Central memory CD4-positive, alpha-beta T cell (primary cell): ENCODE data around the gene TRIM66.
A peak's percentile ranks its signal among the peaks of the same experiment; 100 is the strongest.

ENCODE experiments used
- DNase-seq: peaks from one replicate; pipeline ENCODE4 v3.0.0; 2022

Gene TRIM66

DNA sequence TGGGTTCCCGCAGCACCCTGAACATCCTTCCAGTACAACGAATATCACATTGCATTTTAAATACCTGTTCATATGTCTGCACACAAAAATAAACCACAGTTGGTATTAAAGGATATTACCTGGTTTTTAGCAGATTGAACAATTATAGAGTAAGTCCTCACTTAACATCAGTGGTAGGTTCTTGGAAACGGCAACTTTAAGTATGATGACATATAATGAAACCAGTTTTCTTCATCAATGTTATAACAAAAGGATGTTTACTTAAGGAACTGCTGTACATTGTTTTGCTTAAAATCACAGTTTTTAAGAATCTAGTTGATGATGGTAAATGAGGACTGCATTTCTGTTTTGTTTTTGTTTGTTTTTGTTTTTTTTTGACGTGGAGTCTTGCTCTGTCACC lies 28.0 kb downstream of the TRIM66 start:
- no peak for DNase-seq

DNA sequence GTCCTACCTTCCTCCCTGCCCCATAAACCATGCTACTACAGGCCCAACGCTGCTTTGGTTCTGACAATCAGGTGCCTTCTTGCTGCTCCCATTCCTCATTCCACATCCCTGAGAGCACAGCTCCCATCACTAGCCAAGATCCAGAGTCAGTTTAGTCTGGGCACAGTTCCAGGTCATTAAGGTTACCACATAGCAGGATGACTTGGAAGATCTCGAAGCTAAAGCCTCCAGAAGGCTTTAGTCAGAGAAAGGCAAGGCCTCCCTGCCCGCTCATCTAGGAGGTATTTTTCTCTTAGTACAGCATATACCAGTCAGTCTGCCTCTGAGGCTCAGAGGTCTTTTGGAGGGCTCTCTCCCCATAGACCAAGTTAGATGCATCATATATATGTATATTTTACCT lies 30.3 kb downstream of the TRIM66 start:
- DNase-seq = no peak

DNA sequence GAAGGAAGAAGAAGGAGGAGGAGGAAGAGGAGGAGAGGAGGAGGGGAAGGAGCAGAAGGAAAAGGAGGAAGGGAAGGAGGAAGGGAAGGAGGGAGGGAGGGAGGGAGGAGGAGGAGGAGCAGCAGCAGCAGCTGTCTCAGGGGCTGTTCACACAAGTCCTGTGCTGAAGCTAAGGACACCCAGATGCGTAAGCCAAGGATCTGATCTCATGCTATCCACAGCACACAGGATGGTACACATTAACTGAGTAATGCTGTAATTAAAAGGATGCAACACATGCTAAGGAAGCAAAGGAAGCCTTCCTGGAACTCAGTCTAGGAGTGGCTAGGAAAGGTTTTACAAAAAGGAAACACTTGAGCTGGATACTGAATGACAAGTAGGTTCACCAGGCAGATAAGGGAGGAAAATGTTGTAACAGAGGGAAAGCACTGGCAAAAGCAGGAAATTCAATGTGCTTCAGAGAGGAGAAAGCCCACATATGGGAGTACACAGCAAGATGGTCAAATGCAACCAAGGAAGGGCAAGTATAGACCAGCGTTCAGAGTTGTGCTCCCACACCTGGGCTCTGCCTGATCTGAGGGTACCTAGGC lies 32.0 kb downstream of the TRIM66 start:
- DNase-seq = no peak

DNA sequence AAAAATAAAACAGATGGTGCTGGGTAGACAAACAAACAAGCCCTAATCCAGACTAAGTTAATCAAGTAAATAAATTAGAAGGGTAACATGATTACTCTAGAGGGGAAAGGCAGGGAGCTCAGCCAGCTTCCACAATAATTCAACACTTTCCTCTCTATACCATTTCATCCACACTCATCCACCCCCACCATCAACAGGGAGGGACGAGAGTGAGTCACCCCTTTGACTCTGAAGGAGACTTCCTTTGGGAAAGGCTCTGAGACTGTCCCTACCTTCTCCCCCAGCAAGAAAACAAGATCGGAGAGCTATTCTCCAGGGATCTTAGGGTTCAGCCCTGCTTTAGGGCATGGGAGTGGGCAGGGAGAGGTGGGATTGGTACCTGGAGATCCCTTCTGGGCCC lies 33.1 kb downstream of the TRIM66 start:
- DNase-seq = no peak

DNA sequence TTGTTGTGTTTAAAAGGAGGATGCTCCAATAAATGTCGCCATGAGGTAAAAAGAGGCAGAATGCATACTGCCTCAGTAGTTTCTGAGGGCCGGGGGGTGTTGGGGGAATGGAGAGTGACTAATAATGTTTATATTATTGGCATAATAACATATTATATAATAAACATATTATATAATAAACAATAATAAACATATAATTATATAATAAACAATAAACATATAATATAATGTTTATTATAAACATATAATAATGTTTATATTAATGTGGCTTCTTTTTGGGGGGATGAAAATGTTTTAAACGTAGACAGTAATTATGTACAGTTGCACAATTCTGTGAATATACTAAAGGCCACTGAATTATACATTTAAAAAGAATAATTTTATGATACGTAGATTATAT lies 35.6 kb downstream of the TRIM66 start:
- no peak for DNase-seq

DNA sequence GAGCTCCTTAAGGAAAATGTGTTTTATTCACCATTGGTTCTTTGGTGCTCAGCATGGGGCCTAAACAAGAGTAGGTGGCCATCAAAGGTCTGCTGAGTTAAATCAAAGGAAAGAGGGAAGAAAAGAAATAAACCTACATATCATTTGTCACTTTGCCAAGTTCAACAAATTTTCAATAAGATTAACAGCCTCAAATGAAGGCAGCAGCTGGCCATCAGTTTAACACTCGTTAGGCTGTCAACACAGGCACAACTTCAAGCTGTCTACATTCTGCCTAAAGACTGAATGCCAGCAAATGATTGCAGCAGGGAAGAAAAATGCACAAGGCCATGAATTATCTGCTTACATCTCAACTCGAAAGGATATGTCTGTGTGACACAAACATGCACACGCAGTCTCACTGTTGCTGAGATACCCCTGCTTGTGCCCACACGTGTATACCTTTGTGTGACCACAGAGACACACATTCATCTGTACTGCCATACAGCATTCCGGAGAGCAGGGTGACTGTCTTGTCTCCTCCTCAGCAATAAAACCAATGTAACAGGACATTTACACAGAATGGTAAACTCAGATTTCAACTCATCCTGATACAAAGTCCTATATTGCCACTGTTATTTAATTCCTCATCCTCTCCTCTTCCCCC lies 40.1 kb downstream of the TRIM66 start:
- no peak for DNase-seq

DNA sequence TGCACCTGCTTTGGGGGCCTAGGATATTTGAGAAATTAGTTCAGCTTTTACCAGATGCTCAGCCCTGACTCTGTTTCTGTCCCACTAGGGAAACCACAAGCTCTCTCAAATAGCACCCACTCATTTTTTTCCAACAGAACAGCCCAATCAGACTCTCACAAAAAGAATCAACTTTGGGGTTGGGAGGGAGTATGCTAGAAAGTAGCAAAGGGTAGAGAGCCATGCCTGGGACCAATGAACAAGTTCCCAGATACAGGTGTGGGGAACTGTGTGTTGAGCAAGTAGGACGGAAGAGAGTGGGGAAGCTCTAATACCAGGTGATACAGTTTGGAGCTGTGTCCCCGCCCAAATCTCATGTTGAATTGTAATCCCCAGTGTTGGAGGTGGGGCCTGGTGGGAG lies 41.1 kb downstream of the TRIM66 start:
- DNase-seq = no peak

DNA sequence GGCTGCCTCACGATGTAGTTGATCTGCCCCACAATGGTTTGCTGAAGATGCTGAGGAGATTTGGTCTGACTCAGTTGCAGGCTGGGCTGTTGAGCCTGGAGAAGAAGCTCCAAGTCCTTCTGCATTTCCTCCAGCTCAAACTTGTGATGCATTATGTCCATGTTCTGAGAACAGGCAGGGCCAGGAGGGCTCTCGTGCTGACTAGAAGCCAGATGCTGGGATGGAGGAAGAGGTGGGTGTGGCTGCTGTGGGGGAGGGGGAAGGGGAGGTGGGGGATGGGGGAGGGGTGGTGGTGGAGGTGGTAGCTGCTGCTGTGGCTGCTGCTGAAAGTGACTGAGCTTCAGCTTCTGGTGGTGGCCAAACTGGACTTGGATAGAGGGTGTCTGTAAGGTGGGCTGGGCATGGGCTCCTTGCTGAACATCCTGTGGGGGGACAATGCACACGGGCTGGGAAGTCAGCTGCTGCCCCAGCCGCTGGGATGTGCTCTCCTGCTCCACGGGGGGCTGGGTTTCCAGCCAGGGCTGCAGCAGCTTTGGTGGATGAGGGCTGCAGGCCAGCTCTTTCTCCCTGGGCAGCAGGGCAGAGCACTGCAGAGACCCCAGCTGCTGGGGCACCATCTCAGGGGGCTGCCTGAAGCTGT lies 42.1 kb downstream of the TRIM66 start:
- DNase-seq = no peak

DNA sequence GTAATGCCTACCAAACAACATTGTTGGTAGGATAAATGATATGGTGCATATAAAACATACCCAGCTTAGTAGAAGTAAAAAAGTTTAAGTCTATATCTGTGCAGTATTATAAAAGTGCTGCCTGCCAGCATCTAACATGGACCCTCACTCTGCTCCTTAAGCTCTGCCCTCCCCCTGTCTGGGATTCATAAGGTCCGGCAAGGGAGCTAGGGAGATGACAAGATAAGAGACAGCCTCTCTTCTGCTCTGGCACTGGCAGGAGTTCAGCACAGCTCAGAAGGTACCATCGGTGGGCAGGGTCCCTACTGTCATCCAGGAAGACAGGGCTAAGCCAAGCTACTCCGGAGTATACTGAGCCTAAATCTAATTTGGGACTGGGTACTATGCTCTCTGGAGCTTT lies 42.8 kb downstream of the TRIM66 start:
- DNase-seq = no peak

DNA sequence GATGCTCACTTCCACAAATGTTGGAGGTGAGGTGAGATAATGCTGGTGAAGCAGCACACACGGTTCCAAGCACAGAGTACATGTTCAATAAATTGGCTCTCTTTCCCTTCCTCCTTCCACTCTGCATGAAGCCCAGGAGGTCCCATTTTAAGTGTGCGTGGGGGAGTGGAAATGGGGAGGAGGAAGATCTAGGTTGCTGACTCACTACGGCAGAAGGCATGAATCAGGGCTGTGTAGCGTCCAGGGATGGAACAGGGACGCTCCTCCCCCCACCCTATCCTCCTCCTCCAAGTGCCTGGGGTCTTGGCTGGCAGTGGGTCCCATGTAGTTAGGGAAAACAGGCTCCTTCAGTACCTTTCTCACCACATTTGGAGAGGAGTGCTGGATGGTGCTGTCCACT lies 44.2 kb downstream of the TRIM66 start:
- DNase-seq = no peak

DNA sequence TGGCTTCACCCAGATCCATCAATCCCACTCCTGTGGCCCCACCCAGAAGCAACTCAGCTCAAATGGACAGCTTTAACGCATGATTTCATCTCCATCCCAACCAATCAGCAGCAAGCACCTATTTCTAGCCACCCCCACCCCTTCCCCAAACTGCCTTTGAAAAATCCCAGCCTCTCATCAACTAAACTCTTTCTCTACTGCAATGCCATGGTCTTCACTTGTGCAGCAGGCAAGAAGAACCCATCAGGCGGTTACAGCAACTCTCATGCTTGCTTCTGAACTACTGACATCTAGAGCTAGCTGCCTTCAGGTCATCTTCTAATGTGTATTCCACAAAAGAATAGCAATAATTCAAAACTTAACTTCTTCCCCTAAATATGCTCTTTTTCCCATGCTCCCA lies 46.3 kb downstream of the TRIM66 start:
- DNase-seq = no peak

DNA sequence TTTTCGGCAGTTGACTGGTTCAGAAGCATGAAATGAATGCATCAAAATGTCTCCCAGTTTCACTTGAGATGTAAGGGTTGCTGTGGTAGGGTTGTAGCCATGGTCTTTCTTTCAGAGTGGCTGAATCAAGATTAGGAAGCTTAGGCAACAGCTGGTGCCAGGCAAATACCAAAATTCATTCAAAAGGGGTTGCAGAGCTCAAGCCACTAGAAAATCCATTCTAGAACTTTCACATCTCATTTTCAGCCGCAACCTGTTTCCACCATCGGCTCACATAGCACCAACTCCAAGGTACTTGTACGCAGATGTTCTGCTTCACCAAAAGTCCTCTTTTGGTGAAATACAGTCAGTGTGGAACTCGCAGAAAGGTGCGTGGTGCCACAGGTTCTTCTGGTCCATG lies 48.0 kb downstream of the TRIM66 start:
- DNase-seq = no peak

DNA sequence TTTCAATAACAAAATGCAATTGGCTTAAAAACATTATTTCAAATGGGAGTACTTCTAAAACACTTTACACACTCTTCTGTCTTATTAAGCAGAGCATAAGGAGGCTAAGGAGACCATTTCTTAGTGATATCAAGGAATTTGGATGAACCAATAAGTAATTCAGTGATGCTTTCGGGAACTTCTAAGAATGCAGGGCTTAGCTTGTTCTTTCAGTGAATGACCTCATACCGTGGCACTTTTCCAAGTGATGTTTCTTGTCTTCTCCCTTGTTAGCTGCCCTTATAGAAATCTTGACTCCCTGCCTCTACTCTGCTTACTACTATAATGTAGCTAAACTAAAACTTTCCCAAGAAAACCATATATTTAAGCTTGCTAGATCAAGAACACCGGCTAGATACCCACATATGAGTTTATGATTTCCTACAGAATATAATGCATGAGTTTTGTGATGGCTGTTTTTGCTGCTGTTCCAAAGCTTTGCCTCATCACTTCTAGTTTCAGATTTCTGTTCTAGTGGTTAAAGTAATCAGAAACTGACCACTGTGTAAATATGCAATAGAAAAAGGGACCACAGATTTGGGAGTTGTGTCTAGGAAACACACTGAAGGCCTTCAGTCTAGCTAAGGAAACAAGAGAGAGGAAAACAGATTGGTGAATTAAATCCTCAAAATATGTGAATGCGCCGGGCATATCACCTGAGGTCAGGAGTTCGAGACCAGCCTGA lies 50.9 kb downstream of the TRIM66 start:
- DNase-seq = no peak

DNA sequence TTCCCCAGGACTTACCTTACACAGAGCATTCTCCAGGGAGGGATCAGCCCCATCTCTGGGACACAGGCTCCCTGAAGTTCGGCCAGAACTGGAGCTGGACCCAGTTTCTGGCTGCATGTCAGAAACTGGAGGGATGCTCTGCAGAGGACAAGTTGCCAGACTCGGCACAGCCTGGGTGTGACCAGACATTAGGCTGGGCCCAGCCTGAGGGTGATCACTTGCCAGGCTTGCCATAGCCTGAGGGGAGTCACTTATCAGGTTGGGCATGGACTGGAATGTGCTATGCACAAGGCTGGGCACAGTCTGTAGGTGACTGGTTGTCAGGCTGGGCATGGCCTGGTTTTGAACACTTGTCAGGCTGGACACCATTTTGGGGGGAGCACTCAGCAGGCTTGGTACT lies 57.8 kb downstream of the TRIM66 start:
- DNase-seq = no peak

DNA sequence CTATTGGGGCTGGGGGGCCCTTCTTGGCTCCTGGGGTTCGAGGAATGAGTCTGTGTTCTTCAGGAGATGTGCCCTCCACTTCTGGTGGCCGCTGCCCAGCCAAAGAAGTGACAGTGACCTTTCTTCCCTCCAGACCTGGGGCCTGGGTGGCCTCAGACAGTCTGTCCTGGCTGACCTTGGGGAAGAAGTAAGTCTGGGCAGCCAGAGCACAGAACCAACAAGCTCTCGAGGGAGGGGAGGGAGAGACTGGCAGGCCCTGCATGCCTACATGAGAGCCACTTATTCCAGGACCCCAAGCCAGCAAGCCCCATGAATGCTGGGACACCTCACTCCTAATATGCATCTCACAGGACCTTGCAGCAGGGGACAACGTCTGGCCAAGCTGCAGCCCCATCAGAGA lies 61.3 kb downstream of the TRIM66 start:
- no peak for DNase-seq

DNA sequence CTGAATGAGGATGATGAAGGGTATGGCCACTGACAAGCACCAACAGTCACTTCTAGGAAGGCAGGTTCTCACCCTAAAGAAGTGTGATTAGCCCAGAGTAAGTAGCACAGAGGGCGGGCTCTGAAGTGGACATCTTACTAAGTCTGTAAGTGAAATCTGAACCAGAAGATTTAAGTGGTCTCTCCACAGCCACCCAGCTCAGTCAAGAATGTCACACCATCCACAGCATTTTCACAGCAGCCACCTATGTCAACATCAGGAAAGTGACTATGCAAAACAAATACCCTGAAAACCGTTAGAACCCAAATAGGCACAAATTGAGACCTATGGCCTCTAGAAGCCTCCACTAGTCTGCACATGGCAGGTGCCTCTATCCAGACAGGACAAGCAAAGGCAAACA lies 65.4 kb downstream of the TRIM66 start:
- no peak for DNase-seq

DNA sequence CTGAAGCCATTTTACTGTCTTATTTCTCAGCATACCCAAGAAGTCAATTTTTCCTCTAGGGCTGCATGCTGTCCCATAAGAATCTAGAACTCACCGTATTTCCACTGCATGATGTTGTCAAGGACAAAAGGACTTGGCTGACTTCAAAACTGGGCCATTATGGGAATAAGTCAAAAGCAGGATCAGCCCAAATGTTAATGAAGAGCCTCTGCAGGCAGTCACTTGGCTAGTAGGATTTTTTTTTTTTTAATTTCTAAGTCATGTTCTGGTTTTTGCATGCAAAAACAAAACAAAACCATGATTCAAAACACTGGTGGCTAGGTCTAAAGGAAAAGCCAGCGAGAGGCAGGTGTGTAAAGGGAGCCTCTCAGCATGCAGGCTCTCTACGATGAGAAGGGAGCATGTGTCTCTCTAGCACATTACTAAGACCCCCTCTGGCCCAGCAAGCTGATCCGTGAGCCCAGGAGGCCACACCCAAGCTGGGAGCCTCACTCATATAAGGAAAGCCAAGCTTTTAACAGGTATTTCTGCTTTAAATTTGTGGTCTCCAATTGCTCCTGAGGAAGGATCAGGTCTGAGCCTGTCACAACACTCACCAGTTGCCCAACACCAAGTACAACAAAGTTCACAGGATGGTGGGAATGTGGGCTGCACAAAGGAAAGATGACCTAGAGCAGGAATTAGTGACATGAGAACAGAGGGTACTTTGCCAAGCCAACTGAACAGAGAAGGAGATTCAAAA lies 67.0 kb downstream of the TRIM66 start:
- no peak for DNase-seq

DNA sequence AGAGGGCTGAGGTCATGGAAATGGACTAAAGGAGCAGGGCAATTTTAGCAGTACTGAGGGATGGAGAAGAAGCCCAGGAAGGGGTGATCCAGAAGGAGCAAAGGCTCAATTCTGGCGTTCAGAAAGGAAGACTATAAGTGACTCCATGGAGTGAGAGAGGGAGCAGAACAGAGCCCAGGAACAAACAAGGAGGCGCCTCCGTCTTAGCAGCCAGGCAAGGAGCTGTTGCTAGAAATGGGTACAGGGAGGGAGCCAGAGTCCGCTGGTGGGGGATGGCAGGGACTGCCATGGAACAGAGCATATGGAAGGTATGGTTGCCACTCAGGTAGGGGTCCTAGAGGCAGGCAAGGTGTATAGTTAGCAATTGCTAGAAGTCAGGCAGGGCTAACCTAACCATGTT lies 68.0 kb downstream of the TRIM66 start:
- no peak for DNase-seq

DNA sequence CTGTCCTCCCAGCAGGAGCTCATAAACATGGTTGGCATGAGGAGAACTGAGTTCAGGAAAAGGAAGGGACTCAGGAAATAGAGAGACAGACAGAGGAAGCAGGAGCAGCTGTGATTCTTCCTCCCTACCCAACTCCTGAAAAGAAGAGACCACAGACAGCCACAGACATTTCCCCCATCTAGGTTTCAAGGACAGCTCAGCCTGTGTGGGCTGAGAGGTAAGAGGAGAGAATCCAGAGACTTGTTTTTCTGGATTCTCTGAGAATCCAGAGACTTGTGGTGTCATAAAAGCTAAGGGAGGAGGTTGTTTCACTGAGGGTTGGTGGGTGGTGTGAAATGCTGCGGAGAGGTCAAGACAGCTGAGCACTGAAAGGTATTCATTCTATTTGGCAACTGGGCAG lies 69.4 kb downstream of the TRIM66 start:
- no peak for DNase-seq

DNA sequence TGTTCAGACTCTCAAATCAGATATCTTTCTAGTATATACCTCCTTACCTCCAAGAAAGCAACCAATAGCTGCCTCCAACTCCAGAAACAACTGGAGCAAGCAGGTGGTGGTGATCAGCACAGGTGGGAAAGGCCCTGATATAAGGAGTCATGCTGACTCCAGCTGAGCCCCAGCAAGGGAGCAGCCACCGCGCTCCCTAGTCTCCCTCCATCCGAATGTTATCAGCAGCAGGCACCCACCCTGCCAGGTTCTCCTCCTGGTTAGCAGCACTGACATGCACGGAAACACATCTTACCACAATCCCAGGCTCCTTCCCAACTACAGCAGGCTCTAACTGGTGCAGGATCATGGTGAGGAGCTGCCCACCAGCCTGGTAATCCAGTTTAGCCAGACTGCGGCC lies 69.9 kb downstream of the TRIM66 start:
- no peak for DNase-seq

DNA sequence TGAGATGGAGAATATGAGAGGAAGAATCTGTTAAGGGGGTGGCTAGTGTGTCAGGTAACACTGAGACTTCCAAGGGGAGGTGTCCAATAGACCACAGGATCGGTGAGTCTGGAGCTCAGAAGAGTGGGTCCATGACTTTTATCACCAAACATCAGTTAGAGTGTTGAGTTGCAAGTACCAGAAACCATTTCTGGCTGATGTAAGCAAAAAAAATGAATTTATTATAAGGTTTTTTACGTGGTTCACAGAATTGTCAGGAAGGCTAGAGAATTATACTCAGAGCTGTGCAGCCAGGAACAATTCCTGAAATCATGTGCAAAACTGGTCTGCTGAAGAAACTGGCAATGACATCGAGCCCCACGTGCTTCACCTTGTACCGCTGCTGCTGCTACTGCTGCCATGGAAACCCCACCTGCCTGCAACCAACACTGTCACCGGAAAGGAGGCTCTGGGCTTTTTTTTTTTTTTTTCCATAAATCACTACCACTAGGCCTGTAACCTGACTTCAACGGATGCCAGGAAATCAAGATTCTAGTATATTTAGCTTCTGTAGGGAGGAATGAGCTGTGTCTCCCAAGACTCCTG lies 71.8 kb downstream of the TRIM66 start:
- DNase-seq = peak; percentile 15

DNA sequence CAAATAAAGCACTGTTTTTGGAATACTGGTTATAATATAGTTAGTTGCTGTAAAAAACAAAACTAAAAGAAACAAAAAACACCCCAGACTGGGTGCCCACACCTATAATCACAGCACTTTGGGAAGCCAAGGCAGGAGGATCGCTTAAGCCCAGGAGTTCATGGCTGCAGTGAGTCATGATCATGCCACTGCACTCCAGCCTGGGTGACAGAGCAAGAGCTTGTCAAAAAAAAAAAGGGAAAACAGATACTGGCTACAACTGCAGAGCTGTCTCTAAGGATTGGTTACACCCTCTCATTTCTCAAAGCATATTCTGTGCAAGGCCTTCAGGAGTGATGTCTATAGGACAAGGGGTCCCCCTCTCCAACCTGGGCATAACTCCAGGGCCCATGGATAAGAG lies 73.8 kb downstream of the TRIM66 start:
- DNase-seq = no peak

DNA sequence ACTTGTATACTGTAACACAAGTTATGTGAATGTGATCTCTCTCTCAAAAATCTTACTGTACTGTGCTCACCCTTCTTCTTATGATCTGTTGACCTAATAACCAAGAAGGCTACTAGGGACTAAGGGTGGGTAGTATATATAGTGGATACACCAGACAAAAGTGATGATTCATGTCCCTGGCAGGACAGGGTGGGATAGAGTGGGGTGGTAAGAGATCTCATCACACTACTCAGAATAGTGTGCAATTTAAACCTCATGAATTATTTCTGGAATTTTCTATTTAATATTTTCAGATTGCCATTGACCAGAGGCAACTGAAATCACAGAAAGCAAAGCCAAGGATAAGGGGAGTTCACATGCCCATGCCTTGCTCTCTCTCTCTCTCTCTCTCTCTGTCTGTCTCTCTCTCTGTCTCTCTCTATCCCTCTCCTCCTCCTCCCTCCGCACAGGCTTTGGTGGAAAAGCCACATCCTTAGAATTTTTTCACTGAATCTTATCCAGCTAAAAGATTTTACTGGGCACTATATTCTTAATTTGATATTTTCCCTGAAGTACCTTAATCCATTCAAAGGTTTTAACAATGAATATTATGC lies 76.4 kb downstream of the TRIM66 start:
- no peak for DNase-seq
